ENCODE measurements around the gene TMPRSS11B.
"Not testable (repeated sequence)": the region's sequence is repeated elsewhere in the genome, so short reads cannot be mapped to it uniquely, and the experiment has no call there.

Gene TMPRSS11B

DNA sequence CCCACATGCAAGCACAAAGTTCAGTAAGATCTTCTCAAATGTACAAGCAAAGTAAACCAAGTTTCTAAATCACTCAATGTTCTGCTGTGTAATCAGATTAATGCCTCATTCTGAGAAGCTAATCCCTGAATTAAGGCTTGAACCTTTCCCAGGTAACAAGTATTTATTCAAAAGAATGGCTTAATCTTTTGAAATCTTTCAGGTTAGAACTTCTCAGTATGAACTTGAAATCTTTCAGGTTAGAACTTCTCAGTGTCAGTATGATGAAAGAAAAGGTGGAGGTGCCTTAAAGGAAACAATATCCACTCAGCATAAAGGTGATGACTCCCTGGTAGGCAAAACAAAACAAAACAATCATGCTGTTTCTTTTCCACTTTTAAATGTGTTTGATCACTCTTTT is 29.0 kb downstream of the TMPRSS11B start:
- DNase-seq, result no peak

DNA sequence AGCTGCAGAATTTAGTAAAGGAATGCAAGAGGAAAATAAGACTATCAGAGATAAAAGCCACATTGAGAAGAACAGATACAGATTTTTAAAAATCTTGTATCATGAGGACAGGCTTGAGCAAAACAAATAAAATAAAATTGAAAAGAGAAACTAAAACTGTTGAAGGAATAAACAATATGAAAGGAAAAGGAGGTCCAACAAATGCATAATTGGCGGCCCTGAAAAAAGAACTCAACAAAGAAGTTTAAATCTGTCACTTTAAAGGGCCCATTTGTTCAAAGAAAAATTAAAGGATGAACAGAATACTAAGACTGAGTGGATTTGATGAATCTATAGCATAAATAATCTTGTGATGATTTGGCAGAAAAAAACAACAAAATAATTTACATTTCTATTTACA is 36.5 kb downstream of the TMPRSS11B start:
- DNase-seq, result no peak

DNA sequence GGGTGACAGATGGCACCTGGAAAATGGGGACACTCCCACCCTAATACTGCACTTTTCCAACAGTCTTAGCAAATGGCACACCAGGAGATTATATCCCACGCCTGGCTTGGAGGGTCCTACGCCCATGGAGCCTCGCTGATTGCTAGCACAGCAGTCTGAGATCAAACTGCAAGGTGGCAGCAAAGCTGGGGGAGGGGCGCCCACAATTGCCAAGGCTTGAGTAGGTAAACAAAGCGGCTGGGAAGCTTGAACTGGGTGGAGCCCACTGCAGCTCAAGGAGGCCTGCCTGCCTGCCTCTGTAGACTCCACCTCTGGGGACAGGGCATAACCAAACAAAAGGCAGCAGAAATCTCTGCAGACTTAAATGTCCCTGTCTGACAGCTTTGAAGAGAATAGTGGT is 51.2 kb downstream of the TMPRSS11B start:
- not testable (repeated sequence) for DNase-seq

- DNase-seq, result no peak
Measured at GRCh38 chr4:68193194-68193593, 52.3 kb downstream of the TMPRSS11B start.

- DNase-seq, result no peak
Measured at GRCh38 chr4:68187145-68187544, 58.3 kb downstream of the TMPRSS11B start.

DNA sequence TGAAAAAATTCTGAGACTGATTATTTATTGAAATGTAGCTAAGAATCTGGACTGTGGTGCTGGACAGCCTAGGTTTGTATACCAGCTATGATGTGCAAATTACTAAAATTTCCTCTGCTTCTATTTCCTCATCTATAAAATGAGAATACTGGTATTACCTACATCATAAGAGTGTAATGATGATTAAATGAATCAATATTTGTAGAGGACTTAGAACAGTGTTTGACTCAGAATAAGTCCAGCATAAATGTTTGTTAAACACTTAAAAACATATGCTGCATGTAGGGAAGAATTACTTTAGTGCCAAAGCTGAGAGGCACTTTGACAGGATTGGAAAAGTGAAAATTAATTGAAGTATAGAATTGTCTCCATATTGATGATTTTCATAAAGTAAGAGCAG is 60.6 kb downstream of the TMPRSS11B start:
- DNase-seq, result no peak

GRCh38 chr4:68183417-68183816 is 62.1 kb downstream of the TMPRSS11B start:
- DNase-seq, result no peak

GRCh38 chr4:68182382-68182820 is 63.1 kb downstream of the TMPRSS11B start:
- no peak for DNase-seq

DNA sequence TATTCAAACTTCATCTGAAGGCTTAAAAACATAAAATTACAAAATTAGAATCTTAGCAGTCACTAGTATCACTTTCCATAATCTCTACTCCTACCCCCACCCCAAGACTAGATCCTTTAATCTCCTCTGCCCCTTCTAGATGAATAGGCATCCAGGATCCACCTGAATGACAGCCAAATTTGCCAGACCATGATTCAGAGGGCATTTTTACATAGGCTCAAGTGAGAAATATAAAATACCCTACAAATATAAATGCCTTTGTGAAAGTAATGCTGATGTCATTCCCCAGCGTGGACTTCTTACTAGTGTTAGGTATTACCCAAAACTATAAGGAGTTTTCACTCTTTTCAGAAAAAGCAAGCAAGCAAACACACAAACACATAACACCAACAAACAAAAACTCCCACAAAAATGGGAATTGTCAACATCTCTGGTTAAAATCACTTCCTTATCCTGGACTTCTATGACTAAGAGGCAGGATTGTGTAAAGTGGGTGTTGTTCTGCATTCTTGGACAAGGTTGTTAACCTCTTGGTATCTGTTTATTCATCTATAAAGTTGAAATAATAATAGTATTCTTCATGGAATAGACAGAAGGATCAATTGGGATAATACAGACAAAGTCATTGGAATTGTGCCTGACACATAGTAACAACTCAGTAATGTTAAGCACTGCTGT is 64.5 kb downstream of the TMPRSS11B start:
- DNase-seq, result no peak

- DNase-seq, result no peak
Measured at GRCh38 chr4:68176904-68177303, 68.6 kb downstream of the TMPRSS11B start.

All from stimulated activated naive CD4-positive, alpha-beta T cell (primary cell).